HepG2 (cell line): ENCODE data around the gene AMZ1. TPM values are rescaled to one million over a fixed set of nuclear protein-coding genes. Genes with fewer than 3 reads are reported as not detected.
A peak's percentile ranks its signal among the peaks of the same experiment; 100 is the strongest.

Experiments
- CBX2 ChIP-seq, 2 experiments: fragments of 200-600 bp in 1 of 2; sonication (generic); formaldehyde crosslinking in 1 of 2; IDR thresholded peaks; 2 replicates each; pipeline versions ENCODE4 v1.7.0 to v1.8.1; 2018 to 2022; ENCODE audit warnings: low read depth in 2 of 2, low read length in 1 of 2, mild to moderate bottlenecking in 1 of 2, missing genetic modification reagents in 1 of 2
- CCAR2 ChIP-seq: fragments of 200-400 bp; formaldehyde crosslinking; optimal IDR thresholded peaks from 2 replicates; pipeline ENCODE3; 2018; ENCODE audit warnings: low read depth, mild to moderate bottlenecking, low read length, moderate library complexity
- GATA4 ChIP-seq: sonication (generic); IDR thresholded peaks from 2 replicates; pipeline ENCODE4 v1.6.1; 2016; ENCODE audit warnings: antibody characterized with exemption, low read depth, borderline replicate concordance
- GPN1 ChIP-seq: sonication (generic); formaldehyde crosslinking; IDR thresholded peaks from 2 replicates; pipeline ENCODE4 v1.5.1; 2020; ENCODE audit warnings: missing genetic modification reagents, borderline replicate concordance
- HMG20A ChIP-seq: IDR thresholded peaks from 2 replicates; pipeline ENCODE4 v1.6.1; 2016; ENCODE audit warnings: borderline replicate concordance
- NFE2L2 ChIP-seq: fragments of 150-350 bp; IDR thresholded peaks from 2 replicates; pipeline ENCODE4 v1.6.1; 2014; ENCODE audit warnings: low read length
- PITX1 ChIP-seq: sonication (generic); formaldehyde crosslinking; IDR thresholded peaks from 2 replicates; pipeline ENCODE4 v1.5.1; 2020; ENCODE audit warnings: mild to moderate bottlenecking, missing genetic modification reagents
- RAD51 ChIP-seq: fragments of 450-650 bp; IDR thresholded peaks from 2 replicates; pipeline ENCODE4 v1.6.1; 2016; ENCODE audit warnings: borderline replicate concordance
- RARA ChIP-seq: IDR thresholded peaks from 2 replicates; pipeline ENCODE4 v1.6.1; 2016; ENCODE audit warnings: missing genetic modification reagents, missing compliant biosample characterization
- SNAPC2 ChIP-seq: sonication (generic); formaldehyde crosslinking; IDR thresholded peaks from 2 replicates; pipeline ENCODE4 v1.8.1; 2022; ENCODE audit warnings: mild to moderate bottlenecking, missing genetic modification reagents
- SRSF4 ChIP-seq: fragments of 200-400 bp; formaldehyde crosslinking; IDR thresholded peaks from one replicate; pipeline ENCODE4 v1.6.1; 2018; ENCODE audit warnings: mild to moderate bottlenecking, low read depth, low read length, moderate library complexity; ENCODE audit not compliant: poor library complexity, severe bottlenecking
- SSRP1 ChIP-seq: IDR thresholded peaks from 2 replicates; pipeline ENCODE4 v1.6.1; 2016; ENCODE audit warnings: control low read depth
- TBX3 ChIP-seq: fragments of 450-650 bp; IDR thresholded peaks from 2 replicates; pipeline ENCODE4 v1.6.1; 2017; ENCODE audit warnings: antibody characterized with exemption, mild to moderate bottlenecking, inconsistent platforms, borderline replicate concordance
- ZBTB20 ChIP-seq: sonication (generic); formaldehyde crosslinking; IDR thresholded peaks from 2 replicates; pipeline ENCODE4 v1.8.1; 2023; ENCODE audit warnings: missing genetic modification reagents, low read depth, mild to moderate bottlenecking, borderline replicate concordance
- ZFP1 ChIP-seq: IDR thresholded peaks from 2 replicates; pipeline ENCODE4 v1.6.1; 2016
- ZFP82 ChIP-seq: sonication (generic); formaldehyde crosslinking; IDR thresholded peaks from 2 replicates; pipeline ENCODE4 v1.5.1; 2020; ENCODE audit warnings: mild to moderate bottlenecking, missing genetic modification reagents, borderline replicate concordance
- ZNF234 ChIP-seq: sonication (generic); formaldehyde crosslinking; conservative IDR thresholded peaks from 2 replicates; pipeline ENCODE4 v1.5.1; 2020; ENCODE audit warnings: mild to moderate bottlenecking, missing genetic modification reagents
- ZNF598 ChIP-seq: sonication (generic); formaldehyde crosslinking; IDR thresholded peaks from 2 replicates; pipeline ENCODE4 v1.5.1; 2020; ENCODE audit warnings: mild to moderate bottlenecking, missing genetic modification reagents, borderline replicate concordance
- ZNF775 ChIP-seq: sonication (generic); formaldehyde crosslinking; IDR thresholded peaks from 2 replicates; pipeline ENCODE4 v1.4.0; 2020; ENCODE audit warnings: missing genetic modification reagents, mild to moderate bottlenecking, moderate library complexity, borderline replicate concordance
- polyA plus RNA-seq, 8 experiments: library from polyadenylated mRNA; depleted of rRNA in 3 of 8; stranded (reverse) in 7 of 8; unstranded in 1 of 8; fragments of >200 nt; fragmentation: Illumina TruSeq in 4 of 8; extraction: Trizol in 4 of 8; gene quantifications; 2 replicates each; pipeline versions ENCODE4 v1.2.1 to v1.2.3, GENCODE V29; 2011 to 2016; ENCODE audit warnings: low read depth in 4 of 8, missing spikeins in 1 of 8, mixed read lengths in 1 of 8; ENCODE audit not compliant: insufficient read depth in 1 of 8
- total RNA-seq, 5 experiments: library from RNA; depleted of rRNA; stranded (reverse); fragments of >200 nt; fragmentation: Illumina TruSeq; extraction: Trizol; gene quantifications; 2 replicates each; pipeline ENCODE4 v1.2.3, GENCODE V29; 2016; ENCODE audit warnings: low read depth in 1 of 5
- TF ChIP-seq, protein P1 (sequence below): sonication (generic); formaldehyde crosslinking; IDR thresholded peaks from 2 replicates; pipeline ENCODE4 v1.5.0; 2020; ENCODE audit warnings: mild to moderate bottlenecking, missing genetic modification reagents
- TF ChIP-seq, protein P2 (sequence below): IDR thresholded peaks from 2 replicates; pipeline ENCODE4 v1.6.1; 2012; ENCODE audit warnings: inconsistent platforms
- TF ChIP-seq, protein P3 (sequence below): sonication (generic); formaldehyde crosslinking; IDR thresholded peaks from 2 replicates; pipeline ENCODE4 v1.4.0; 2020; ENCODE audit warnings: mild to moderate bottlenecking, missing genetic modification reagents
- TF ChIP-seq, protein P4 (sequence below): sonication (generic); formaldehyde crosslinking; IDR thresholded peaks from 2 replicates; pipeline ENCODE4 v1.8.0; 2022; ENCODE audit warnings: mild to moderate bottlenecking, missing genetic modification reagents; ENCODE audit not compliant: insufficient replicate concordance

Gene AMZ1
- total and polyA plus RNA-seq, 2 of the 13 experiments (the other 11 are each of a cell fraction or from before 2014, with no cell fraction given): 0.03 TPM; not detected in 1

DNA sequence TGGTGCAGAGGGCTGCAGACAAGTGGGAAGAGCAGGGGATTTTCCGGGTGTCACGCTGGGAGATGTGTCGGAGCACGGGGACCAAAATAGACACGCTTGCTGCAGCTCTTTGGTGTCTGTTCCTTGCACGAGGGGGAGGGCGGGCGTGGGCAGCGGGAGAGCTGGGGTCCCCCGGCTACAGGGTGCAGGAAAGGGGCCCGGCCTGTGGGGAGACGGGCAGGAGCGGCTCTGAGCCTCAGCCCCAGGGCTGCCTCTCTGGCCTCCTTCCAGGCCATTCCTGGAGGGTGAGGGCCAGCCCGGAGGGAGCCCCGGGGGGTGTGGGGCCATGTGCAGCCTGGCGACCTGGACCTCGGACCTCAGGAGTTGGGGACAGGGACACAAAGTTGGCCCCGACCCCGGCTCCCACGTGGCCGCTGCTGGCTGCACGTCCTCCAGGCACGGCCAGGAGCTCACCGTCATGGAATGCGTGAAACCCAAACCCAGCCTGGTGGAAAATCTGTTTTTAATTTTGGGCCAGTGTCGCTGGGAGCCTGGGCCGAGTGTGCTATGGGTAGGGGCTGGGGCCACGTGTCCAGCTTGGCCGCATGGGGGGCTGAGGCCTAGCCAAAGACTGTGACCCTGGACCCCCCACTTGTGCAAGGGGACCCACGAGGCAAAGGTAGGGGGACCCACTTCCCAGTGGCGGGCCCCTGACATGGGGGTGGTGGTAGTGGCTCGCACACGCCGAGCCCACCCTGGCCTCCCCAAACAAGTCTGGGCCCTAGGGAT lies 49.6 kb upstream of the AMZ1 start (continued):
- TF ChIP-seq, protein P1, sequence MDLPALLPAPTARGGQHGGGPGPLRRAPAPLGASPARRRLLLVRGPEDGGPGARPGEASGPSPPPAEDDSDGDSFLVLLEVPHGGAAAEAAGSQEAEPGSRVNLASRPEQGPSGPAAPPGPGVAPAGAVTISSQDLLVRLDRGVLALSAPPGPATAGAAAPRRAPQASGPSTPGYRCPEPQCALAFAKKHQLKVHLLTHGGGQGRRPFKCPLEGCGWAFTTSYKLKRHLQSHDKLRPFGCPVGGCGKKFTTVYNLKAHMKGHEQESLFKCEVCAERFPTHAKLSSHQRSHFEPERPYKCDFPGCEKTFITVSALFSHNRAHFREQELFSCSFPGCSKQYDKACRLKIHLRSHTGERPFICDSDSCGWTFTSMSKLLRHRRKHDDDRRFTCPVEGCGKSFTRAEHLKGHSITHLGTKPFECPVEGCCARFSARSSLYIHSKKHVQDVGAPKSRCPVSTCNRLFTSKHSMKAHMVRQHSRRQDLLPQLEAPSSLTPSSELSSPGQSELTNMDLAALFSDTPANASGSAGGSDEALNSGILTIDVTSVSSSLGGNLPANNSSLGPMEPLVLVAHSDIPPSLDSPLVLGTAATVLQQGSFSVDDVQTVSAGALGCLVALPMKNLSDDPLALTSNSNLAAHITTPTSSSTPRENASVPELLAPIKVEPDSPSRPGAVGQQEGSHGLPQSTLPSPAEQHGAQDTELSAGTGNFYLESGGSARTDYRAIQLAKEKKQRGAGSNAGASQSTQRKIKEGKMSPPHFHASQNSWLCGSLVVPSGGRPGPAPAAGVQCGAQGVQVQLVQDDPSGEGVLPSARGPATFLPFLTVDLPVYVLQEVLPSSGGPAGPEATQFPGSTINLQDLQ (CRISPR knock-in tag): no peak
- TF ChIP-seq GATA4 (peak; percentile 25; the same call in 1 of the 2 replicates), GPN1 (CRISPR knock-in tag) (no peak), SRSF4 (no peak), CCAR2 (no peak), CBX2 (IDR thresholded peaks at IDR 0.05; ENCODE audit: low read depth, low read length) (no peak), CBX2 (CRISPR knock-in tag; IDR thresholded peaks at IDR 0.05; ENCODE audit: low read depth) (no peak), ZNF234 (CRISPR knock-in tag) (no peak; the same call in 1 of the 2 replicates), RARA (CRISPR knock-in tag) (peak; percentile 95), HMG20A (peak; percentile 58; the same call in 1 of the 2 replicates), ZFP1 (no peak), NFE2L2 (no peak), ZBTB20 (CRISPR knock-in tag) (peak; percentile 94; the same call in 1 of the 2 replicates), ZFP82 (CRISPR knock-in tag) (peak; percentile 82; the same call in 1 of the 2 replicates), RAD51 (no peak), ZNF775 (CRISPR knock-in tag) (no peak), SNAPC2 (CRISPR knock-in tag) (0 out of 2 replicates have a peak, but pooled peaks have one; percentile 71), SSRP1 (CRISPR knock-in tag) (no peak), PITX1 (CRISPR knock-in tag) (peak; percentile 86), ZNF598 (CRISPR knock-in tag) (0 out of 2 replicates have a peak, but pooled peaks have one; percentile 23), TBX3 (no peak)
- TF ChIP-seq, protein P2, sequence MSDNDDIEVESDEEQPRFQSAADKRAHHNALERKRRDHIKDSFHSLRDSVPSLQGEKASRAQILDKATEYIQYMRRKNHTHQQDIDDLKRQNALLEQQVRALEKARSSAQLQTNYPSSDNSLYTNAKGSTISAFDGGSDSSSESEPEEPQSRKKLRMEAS: no peak
- TF ChIP-seq, protein P3, sequence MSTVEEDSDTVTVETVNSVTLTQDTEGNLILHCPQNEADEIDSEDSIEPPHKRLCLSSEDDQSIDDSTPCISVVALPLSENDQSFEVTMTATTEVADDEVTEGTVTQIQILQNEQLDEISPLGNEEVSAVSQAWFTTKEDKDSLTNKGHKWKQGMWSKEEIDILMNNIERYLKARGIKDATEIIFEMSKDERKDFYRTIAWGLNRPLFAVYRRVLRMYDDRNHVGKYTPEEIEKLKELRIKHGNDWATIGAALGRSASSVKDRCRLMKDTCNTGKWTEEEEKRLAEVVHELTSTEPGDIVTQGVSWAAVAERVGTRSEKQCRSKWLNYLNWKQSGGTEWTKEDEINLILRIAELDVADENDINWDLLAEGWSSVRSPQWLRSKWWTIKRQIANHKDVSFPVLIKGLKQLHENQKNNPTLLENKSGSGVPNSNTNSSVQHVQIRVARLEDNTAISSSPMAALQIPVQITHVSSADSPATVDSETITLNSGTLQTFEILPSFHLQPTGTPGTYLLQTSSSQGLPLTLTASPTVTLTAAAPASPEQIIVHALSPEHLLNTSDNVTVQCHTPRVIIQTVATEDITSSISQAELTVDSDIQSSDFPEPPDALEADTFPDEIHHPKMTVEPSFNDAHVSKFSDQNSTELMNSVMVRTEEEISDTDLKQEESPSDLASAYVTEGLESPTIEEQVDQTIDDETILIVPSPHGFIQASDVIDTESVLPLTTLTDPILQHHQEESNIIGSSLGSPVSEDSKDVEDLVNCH (CRISPR knock-in tag): no peak
- TF ChIP-seq, protein P4, sequence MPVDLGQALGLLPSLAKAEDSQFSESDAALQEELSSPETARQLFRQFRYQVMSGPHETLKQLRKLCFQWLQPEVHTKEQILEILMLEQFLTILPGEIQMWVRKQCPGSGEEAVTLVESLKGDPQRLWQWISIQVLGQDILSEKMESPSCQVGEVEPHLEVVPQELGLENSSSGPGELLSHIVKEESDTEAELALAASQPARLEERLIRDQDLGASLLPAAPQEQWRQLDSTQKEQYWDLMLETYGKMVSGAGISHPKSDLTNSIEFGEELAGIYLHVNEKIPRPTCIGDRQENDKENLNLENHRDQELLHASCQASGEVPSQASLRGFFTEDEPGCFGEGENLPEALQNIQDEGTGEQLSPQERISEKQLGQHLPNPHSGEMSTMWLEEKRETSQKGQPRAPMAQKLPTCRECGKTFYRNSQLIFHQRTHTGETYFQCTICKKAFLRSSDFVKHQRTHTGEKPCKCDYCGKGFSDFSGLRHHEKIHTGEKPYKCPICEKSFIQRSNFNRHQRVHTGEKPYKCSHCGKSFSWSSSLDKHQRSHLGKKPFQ (CRISPR knock-in tag): no peak
